Adrenal gland (tissue), 5 donors: ENCODE data around the gene NR6A1.

ENCODE experiments used
- CTCF ChIP-seq, 6 experiments: fragments of 450-650 bp in 4 of 6; fragments of 200-600 bp in 2 of 6; sonication (generic) in 1 of 6; IDR thresholded peaks; 1 replicate in 5 of 6; 2 replicates in 1 of 6; pipeline versions ENCODE4 v1.5.1 to v1.8.0; 2016 to 2021; ENCODE audit warnings: antibody characterized with exemption in 6 of 6, mild to moderate bottlenecking in 2 of 6, moderate library complexity in 1 of 6
- POLR2A ChIP-seq, 2 donors: fragments of 450-650 bp; IDR thresholded peaks; one replicate each; pipeline ENCODE4 v1.6.1; 2017; ENCODE audit warnings: antibody characterized with exemption in 2 of 2, mild to moderate bottlenecking in 2 of 2, moderate library complexity in 1 of 2
- donor health status: DM: no; HTN: no; CAD: no.

- TF ChIP-seq CTCF (IDR thresholded peaks at IDR 0.05) = no peak
- no peak for TF ChIP-seq POLR2A (IDR thresholded peaks at IDR 0.05)
Measured at GRCh38 chr9:124628741-124629140, 142.4 kb downstream of the NR6A1 start.
